GM19324 (cell line): ENCODE data around the gene TCF25.
"Not testable (repeated sequence)": the region's sequence is repeated elsewhere in the genome, so short reads cannot be mapped to it uniquely, and the experiment has no call there.

Experiments used
- ATAC-seq: cut with Tn5 transposase; IDR thresholded peaks from one replicate; pipeline ENCODE4 v1.9.1; 2021; ENCODE audit warnings: mild to moderate bottlenecking, moderate library complexity; ENCODE audit not compliant: unreplicated experiment, low FRiP score

TCF25 gene

DNA sequence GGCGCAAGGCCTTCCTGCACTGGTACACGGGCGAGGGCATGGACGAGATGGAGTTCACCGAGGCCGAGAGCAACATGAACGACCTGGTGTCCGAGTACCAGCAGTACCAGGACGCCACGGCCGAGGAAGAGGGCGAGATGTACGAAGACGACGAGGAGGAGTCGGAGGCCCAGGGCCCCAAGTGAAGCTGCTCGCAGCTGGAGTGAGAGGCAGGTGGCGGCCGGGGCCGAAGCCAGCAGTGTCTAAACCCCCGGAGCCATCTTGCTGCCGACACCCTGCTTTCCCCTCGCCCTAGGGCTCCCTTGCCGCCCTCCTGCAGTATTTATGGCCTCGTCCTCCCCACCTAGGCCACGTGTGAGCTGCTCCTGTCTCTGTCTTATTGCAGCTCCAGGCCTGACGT lies 62.2 kb downstream of the TCF25 start:
- ATAC-seq: not testable (repeated sequence)

DNA sequence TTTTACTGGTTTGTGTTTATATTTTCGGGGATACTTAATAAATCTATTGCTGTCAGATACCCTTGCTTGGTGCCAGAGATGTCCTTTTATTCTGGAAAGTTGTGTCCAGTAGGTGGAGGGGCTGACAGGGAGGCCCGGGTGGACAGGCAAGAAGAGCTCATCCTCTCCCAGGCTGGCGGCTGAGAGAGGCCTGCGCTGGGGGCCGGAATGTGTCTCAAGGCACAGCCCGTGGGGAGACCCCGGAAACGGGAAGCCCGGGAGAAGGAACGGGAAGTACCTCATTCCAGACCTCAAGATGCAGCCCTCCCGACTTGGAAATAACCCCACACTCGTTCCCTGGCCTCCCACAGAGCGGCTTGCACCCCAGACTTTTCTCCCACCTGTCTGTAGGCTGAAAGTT lies 62.6 kb downstream of the TCF25 start:
- ATAC-seq: no peak

DNA sequence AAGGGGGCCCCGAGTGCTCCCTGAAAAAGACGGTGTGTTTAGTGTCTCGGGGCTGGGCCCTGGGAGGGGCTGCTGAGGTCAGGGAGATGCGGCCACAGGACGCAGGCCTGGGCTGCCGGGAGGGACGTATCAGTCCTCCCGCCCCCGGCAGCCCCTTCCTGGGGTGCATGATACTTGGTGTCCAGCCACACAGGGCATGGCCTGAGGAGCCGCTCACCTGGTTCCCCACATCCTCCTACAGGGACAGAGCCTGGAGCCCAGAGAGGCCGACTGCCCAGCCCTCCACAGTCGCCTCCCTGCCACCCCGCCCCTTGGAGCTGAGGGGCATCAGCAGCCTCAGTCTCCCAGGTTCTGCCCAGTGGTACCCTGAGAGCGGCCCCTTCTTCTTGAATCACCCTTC lies 63.1 kb downstream of the TCF25 start:
- no peak for ATAC-seq

DNA sequence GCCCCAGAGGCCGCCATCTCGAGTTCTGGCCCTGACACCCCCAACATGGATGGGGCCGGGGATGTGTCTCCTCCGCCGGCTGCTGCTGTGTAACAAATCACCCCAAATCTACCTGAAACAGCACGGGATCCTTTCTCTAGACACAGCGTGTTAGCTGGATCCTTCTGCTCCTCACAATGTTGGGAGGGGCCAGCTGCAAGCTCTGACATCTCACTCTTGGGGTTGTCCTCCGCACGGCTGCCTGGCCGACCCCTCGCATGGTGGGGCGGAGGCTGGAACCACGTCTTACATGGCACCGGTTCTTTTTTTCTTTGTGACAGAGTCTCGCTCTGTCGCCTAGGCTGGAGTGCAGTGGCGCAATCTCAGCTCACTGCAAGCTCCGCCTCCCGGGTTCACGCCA lies 63.6 kb downstream of the TCF25 start:
- no peak for ATAC-seq

DNA sequence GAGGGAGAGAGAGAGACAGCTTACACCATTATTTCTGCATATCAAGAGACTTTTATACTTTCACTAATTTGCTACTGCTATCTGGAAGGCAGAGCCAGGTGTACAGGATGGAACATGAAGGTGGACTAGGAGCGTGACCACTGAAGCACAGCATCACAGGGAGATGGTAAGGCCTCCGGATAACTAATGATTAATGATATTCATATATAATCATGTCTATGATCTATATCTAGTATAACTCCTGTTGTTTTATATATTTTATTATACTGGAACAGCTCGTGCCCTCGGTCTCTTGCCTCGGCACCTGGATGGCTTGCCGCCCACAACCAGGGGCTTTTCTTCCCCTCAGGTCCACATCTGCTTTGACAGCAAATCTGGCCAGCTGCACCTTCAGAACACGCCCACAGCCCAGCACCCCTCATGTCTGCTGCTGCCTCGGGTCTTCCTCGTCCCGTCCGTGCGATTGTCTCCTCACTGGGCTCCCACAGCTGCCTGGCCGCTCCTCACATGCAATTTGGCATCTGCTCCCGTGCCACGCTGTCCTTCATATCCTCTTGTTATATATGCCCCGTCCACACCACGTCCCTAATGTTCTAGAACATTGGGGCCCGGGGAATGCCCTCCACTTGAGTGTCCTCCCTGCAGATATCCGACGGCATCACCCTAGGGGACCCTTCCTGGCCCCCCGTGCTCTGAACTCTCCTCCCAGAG lies 64.9 kb downstream of the TCF25 start:
- no peak for ATAC-seq

- ATAC-seq: no peak
These were observed 71.4 kb downstream of the TCF25 start for GRCh38 chr16:89944773-89945172.

DNA sequence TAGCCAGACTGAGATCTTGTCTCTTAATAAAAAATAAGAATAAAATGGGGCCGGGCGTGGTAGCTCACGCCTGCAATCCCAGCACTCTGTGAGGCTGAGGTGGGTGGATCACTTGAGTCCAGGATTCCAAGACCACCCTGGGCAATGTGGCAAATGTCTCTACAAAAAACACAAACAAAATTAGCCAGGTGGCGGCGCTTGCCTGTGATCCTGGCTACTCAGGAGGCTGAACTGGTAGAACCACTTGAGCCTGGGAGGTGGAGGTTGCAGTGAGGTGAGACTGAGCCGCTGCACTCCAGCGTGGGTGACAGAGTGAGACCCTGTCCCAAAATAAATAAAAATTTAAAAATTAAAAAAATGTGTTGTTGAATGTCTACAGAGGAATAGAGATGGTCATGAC lies 72.3 kb downstream of the TCF25 start:
- ATAC-seq: no peak

DNA sequence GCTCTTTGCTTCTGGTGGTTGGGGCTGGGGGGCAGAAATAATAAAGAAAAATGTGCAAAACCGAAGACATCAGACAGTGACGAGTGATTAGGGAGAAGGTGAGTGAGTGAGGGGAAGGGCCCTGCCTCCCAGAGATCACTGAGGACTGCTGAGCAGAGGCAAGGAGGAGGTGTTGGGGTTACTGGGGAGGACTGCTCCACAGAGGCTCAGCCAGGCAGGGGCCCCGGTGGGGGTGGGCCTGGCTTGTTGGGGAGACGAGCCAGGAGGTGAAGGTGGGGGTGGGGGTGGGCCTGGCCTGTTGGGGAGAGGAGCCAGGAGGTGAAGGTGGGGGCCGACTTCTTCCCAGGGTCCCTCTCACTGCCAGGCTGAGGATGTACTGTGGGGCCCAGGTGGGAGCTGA lies 73.1 kb downstream of the TCF25 start:
- no peak for ATAC-seq

DNA sequence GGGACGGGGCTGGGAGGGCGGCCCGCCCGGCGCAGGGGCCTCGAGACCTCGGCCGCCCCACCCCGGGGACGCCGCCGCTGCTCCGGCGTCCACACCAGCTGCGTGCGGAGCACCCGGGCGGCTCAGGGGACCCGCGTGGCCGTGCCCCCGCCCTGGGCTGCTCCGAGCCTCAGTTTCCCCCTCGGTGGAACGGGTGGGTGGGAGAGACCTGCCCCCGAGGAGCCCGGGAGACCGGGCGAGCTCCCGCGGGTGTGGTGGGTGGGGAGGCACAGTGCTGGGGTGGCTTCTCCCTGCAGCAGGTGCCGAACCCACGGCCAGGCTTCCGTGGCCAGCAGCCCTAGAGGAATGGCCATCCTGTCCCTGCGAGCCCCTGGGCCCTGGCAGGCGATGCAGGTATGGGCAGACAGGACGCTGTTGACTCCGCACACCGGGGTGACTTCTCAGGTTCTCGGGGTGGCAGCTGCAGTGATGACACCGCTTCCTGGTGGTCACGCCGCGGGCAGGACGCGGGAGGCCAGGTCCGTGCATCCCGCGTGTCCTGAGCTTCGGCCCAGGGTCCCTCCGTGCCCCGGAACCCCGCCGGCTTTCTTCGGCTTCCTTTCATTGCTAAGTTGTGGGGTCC lies 75.8 kb downstream of the TCF25 start:
- ATAC-seq: no peak

DNA sequence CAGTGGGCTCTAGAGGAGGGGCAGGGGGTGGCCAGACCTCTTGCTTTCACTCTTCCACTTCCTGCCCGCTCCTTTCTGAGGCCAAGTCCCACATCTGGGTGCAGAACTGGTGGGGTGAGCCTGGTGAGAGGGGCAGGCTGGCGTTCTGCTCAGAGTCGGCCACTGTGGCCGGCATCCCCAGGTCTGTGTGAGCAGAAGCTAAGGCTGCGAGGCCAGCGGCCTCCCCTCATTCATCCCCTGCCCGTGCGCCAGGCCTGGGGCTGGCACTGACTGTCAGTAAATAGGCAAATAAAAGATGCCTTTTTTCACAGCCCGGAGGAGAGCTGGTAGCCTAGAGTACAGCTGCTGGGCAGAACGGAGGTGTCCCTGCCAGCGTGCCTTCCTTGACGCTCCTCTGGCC lies 76.4 kb downstream of the TCF25 start:
- no peak for ATAC-seq

- ATAC-seq: no peak
These were observed 78.1 kb downstream of the TCF25 start for GRCh38 chr16:89951509-89951908.

DNA sequence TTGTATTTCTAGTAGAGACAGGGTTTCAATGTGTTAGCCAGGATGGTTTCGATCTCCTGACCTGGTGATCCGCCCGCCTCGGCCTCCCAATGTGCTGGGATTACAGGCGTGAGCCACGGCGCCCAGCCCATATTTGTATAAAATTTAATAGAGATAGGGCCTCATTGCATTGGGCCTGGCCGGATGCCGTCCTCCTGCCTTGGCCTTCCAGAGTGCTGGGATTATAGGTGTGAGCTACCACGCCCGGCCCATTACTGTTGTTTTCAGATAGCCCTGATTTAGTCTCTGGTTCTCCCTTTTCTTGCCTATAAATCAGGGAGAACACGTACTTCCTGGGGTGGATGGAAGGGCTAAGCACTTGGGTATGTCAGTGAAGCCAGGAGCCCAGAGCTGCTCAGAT lies 78.7 kb downstream of the TCF25 start:
- ATAC-seq: no peak

- ATAC-seq: no peak
These were observed 79.2 kb downstream of the TCF25 start for GRCh38 chr16:89952551-89952950.

DNA sequence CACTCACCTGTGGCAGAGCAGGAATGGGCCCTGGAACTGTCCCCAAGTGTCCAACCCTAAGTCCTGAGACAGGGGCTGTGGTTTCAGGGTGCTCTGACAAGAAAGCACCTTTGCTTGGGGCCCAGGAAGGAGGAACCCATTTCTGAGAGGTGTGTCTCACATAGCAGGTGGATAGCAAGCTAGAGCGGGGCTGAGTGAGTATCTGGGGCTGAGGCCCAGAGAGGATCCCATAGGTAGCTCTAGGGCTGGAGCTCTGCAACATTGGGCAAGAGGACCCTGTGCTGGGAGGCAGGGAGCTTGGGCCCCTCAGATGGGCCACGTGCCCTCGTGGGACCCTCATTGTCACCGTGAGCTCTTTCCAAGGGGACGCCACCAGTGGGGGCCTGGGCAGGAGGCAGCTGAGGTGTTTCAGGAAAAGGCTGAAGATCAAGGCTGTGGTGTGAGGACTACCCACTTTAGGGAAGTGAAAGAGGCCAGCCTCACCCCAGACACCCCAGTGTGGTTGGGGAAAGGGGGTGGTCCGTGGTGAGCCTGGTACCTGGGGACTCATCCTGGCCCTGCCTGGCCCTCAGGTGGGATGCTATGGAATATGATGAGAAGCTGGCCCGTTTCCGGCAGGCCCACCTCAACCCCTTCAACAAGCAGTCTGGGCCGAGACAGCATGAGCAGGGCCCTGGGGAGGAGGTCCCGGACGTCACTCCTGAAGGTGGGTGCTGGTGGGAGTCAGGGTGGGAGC lies 80.4 kb downstream of the TCF25 start:
- peak; percentile 64 for ATAC-seq

DNA sequence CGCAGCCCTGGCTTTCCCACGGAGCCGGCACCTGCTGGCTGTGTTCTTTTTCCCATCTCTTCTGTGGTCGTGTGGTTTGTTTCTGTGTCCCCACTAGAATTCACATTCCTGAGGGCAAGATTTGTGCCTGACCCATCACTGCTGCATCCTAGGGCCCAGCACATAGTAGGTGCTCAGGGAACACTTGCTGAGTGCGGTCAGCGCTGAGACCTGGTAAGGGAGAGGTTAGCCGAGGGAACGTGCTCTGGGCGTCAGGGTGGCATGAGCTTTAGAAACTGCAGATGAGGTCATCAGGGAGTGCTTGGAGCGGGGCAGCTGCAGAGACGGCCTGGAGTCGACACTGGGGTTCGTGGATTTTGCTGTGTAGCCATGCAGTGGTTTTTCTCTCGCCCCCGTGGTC lies 81.1 kb downstream of the TCF25 start:
- no peak for ATAC-seq

DNA sequence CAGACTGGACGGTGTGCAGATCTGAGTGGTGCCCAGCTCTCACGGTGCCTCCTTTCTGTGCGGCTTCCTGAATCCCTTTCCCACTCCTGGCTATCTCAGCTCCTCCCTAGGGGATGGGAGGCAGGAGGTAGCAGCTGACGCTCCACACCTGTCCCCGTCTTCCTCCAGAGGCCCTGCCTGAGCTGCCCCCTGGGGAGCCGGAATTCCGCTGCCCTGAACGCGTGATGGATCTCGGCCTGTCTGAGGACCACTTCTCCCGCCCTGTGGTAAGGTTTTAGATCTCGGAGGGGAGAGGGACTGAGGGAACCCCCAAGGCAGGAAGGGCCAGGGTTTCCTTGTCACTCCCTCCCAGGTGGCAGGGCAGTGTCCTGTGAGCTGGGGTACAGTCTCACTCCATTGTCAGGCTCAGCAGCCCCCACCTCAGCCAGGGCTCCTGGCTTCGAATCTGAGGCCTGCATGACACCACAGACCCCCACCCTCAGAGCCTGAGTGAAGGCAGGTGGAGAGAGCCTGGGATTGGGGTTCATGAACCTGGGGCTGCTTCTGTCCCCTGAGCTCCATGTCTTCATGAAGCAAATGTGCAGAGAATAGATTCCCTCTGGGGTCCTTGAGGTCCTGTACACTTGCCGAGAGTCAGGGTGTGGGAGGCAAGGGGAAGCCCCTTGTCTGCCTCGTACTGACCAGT lies 81.8 kb downstream of the TCF25 start:
- ATAC-seq: no peak

DNA sequence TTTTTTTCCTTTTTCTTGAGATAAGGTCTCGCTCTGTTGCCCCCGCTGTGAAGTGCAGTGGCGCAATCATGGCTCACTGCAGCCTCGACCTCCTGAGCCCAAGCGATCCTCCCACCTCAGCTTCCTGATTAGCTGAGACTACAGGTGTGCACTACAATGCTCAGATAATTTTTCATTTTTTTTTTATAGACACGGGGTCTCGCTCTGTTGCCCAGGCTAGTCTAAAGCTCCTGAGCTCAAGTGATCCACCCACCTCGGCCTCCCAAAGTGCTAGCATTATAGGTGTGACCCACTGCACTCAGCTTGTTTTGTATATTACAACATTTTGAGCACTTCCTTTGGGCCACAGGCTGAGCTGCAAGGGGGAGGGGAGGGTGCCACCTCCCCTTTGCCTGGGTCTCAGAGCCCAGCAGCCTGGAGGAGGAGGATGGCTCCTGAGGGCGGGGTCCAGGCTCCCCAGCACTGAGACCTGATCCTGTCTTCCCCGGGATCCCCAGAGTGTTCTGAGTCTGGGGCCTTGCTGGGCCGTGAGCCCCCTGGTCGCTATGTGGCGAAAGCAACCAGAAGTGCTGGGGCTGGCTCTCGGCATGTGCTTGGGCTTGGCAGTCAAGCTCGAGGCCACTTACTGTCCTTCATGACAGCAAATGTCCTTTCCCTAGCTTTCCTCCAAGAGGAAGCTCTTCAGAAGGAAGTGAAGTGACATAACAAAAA lies 83.3 kb downstream of the TCF25 start:
- no peak for ATAC-seq

DNA sequence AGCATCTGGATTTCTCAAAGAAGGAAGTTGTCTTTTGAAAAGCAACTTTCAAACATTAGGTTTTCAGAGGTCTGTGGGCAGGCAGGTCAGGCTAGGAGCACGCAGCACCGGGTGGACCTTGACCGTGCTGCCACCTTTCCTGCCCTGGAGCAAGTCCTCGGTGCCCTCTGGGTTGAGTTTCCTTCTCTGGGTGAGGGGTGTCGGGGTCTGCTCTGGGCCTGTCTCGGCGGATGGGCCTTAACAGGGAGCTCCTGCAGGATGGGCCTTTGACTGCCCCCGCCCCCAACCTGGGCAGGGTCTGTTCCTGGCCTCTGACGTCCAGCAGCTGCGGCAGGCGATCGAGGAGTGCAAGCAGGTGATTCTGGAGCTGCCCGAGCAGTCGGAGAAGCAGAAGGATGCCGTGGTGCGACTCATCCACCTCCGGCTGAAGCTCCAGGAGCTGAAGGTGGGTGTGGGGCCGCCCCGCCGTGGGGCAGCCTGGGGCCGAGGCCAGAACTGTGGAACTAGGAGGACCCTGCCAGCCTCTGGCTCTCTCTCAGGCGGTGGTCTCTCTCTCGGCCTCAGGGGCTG lies 83.9 kb downstream of the TCF25 start:
- ATAC-seq: no peak

DNA sequence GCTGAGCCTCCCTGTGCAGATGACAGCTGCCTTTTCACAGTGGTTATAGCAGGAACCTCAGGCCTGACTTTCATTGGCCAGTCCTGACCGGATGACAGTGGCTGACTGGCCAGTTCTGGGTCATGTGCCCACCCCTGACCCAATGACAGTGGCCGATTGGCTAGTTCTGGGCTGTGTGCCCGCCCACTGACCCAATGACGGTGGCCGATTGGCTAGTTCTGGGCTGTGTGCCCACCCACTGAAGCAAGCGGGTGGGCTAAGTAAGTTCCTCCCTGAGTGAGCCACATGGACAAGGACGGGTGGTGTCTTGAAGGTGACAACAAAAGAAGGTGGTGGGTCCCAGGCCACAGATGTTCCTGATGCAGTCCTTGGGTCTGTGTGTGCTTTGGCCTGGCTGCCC lies 84.7 kb downstream of the TCF25 start:
- no peak for ATAC-seq

- no peak for ATAC-seq
These were observed 85.2 kb downstream of the TCF25 start for GRCh38 chr16:89958596-89958995.
